Thoracic aorta (tissue), 2 donors: ENCODE results near the gene PIAS2. TPM values are rescaled to one million over a fixed set of nuclear protein-coding genes. Genes with fewer than 3 reads are reported as not detected.

Source experiments
- ATAC-seq: fragments of 150-250 bp; one replicate; pipeline ENCODE4 v1.8.0; 2017; ENCODE audit warnings: low read depth; ENCODE audit not compliant: insufficient number of reproducible peaks, low FRiP score
- DNase-seq: peaks from one replicate; pipeline ENCODE4 v3.0.0-alpha.2; 2020; ENCODE audit warnings: low spot score
- H3K27ac ChIP-seq, 2 donors: fragments of 200-600 bp; sonication (generic); 1 replicate in 1 of 2; 2 replicates in 1 of 2; pipeline ENCODE4 v1.5.1; 2016; ENCODE audit warnings: mild to moderate bottlenecking in 2 of 2, moderate library complexity in 2 of 2
- H3K27me3 ChIP-seq: fragments of 200-600 bp; sonication (generic); replicated peaks from 2 replicates; pipeline ENCODE4 v1.6.0; 2016; ENCODE audit warnings: mild to moderate bottlenecking; ENCODE audit not compliant: insufficient read depth
- H3K36me3 ChIP-seq: fragments of 200-600 bp; sonication (generic); one replicate; pipeline ENCODE4 v1.5.1; 2016
- H3K4me1 ChIP-seq, 2 donors: fragments of 200-600 bp; sonication (generic); 1 replicate in 1 of 2; 2 replicates in 1 of 2; pipeline versions ENCODE4 v1.5.1 to v1.6.0; 2016; ENCODE audit warnings: low read depth in 2 of 2, mild to moderate bottlenecking in 1 of 2; ENCODE audit not compliant: control insufficient read depth in 1 of 2
- H3K4me3 ChIP-seq: fragments of 200-600 bp; sonication (generic); 2 replicates; pipeline ENCODE4 v1.5.1; 2016; ENCODE audit warnings: mild to moderate bottlenecking
- H3K9me3 ChIP-seq: fragments of 200-600 bp; sonication (generic); 2 replicates; pipeline ENCODE4 v1.5.1; 2016
- total RNA-seq, 2 donors: library from RNA; depleted of rRNA; stranded (reverse); fragments of >200 nt; gene quantifications; one replicate each; pipeline versions ENCODE4 v1.1.0 to v1.2.3, GENCODE V29; 2016
- TF ChIP-seq, protein P1 (sequence below): fragments of 200-600 bp; sonication (generic); IDR thresholded peaks from one replicate; pipeline ENCODE4 v1.5.1; 2019; ENCODE audit warnings: antibody characterized with exemption

Gene PIAS2
- total RNA-seq, 2 donors from 2014 or later, result 30.6 to 38.2 TPM

DNA sequence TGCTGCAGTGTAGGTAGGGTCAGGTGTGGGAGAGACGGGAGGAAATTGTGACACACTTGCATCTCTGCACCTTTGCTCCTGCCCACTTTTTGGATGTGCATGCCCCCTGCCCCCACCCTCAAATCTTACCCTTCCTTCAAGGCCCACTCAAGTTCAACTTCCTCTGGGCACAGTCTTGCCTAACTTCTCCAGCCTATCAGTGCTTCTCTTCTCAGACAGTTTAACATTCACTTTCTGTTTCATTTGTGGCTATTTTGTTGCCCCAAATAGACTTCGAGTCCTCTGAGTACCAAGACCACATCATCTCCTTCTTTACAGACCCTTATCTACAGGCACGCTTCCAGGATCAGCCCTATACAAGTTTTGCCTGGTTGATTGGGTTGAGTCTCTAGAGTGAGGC is 163.1 kb downstream of the PIAS2 start:
- Histone ChIP-seq H3K36me3 (no peaks in the 10 kb centered on the region), H3K4me1 (peaks cover 10 to 27% of the 10 kb centered on the region in 2 donors), H3K9me3 (no peaks in the 10 kb centered on the region), H3K4me3 (no peak overlapping the region), H3K27ac (no peak overlapping the region), H3K27me3 (no peaks in the 10 kb centered on the region)
- no peak for ATAC-seq
- TF ChIP-seq, protein P1, sequence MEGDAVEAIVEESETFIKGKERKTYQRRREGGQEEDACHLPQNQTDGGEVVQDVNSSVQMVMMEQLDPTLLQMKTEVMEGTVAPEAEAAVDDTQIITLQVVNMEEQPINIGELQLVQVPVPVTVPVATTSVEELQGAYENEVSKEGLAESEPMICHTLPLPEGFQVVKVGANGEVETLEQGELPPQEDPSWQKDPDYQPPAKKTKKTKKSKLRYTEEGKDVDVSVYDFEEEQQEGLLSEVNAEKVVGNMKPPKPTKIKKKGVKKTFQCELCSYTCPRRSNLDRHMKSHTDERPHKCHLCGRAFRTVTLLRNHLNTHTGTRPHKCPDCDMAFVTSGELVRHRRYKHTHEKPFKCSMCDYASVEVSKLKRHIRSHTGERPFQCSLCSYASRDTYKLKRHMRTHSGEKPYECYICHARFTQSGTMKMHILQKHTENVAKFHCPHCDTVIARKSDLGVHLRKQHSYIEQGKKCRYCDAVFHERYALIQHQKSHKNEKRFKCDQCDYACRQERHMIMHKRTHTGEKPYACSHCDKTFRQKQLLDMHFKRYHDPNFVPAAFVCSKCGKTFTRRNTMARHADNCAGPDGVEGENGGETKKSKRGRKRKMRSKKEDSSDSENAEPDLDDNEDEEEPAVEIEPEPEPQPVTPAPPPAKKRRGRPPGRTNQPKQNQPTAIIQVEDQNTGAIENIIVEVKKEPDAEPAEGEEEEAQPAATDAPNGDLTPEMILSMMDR, result no peak
- DNase-seq, result no peak

Other genes starting within 250 kb of the PIAS2 start
- under 1 TPM in 1 of 2 donors, not detected in 1; 0.14 TPM for gene ST8SIA5, start 160.5 kb downstream of the PIAS2 start, total RNA-seq
- 1 to 10 TPM; 5.6 to 5.7 TPM for gene KATNAL2, start 95 bp upstream of the PIAS2 start, total RNA-seq
- not detected for gene ELOA2, start 118.1 kb upstream of the PIAS2 start, total RNA-seq
- 10 to 100 TPM; 19.0 to 31.9 TPM for gene HDHD2, start 233.0 kb upstream of the PIAS2 start, total RNA-seq